Endodermal cell (in vitro differentiated cells): ENCODE measurements around the gene SCAI. TPM values are rescaled to one million over a fixed set of nuclear protein-coding genes. Genes with fewer than 3 reads are reported as not detected.
"Not testable (repeated sequence)": the region's sequence is repeated elsewhere in the genome, so short reads cannot be mapped to it uniquely, and the experiment has no call there.

ENCODE experiments used
- DNase-seq: peaks from one replicate; pipeline ENCODE4 v3.0.0-alpha.2; 2017
- H3K27ac ChIP-seq: 2 replicates; pipeline ENCODE4 v1.5.1; 2013; ENCODE audit warnings: mild to moderate bottlenecking, low read depth, low read length, moderate library complexity
- H3K27me3 ChIP-seq: 2 replicates; pipeline ENCODE4 v1.6.1; 2013; ENCODE audit warnings: mild to moderate bottlenecking, low read length, moderate library complexity; ENCODE audit not compliant: insufficient read depth, control insufficient read depth, poor library complexity, severe bottlenecking
- H3K36me3 ChIP-seq: 2 replicates; pipeline ENCODE4 v1.7.0; 2013; ENCODE audit warnings: mild to moderate bottlenecking, low read length, moderate library complexity; ENCODE audit not compliant: control insufficient read depth, insufficient read depth
- H3K4me1 ChIP-seq: one replicate; pipeline ENCODE4 v1.7.0; 2013; ENCODE audit warnings: low read length; ENCODE audit not compliant: control insufficient read depth, insufficient read depth
- H3K4me3 ChIP-seq: 2 replicates; pipeline ENCODE4 v1.5.1; 2013; ENCODE audit warnings: mild to moderate bottlenecking, low read length, moderate library complexity
- H3K9ac ChIP-seq: 2 replicates; pipeline ENCODE4 v1.6.1; 2013; ENCODE audit warnings: mild to moderate bottlenecking, low read length, moderate library complexity; ENCODE audit not compliant: poor library complexity, severe bottlenecking; ENCODE audit errors: extremely low read depth
- H3K9me3 ChIP-seq: 2 replicates; pipeline ENCODE4 v1.6.1; 2013; ENCODE audit warnings: mild to moderate bottlenecking, low read length, moderate library complexity; ENCODE audit not compliant: control insufficient read depth
- H3K27ac Mint-ChIP-seq: 2 replicates; pipeline ENCODE4 v1.8.0; 2020; ENCODE audit warnings: mixed read lengths
- H3K27me3 Mint-ChIP-seq: 2 replicates; pipeline ENCODE4 v1.8.0; 2021; ENCODE audit warnings: mild to moderate bottlenecking, mixed read lengths; ENCODE audit not compliant: insufficient read depth
- H3K36me3 Mint-ChIP-seq: 2 replicates; pipeline ENCODE4 v1.8.0; 2020; ENCODE audit warnings: low read depth, mixed read lengths
- H3K4me1 Mint-ChIP-seq: 2 replicates; pipeline ENCODE4 v1.8.0; 2020; ENCODE audit warnings: mixed read lengths
- H3K4me3 Mint-ChIP-seq: 2 replicates; pipeline ENCODE4 v1.8.0; 2020; ENCODE audit warnings: mild to moderate bottlenecking, moderate library complexity, mixed read lengths
- H3K9me3 Mint-ChIP-seq: 2 replicates; pipeline ENCODE4 v1.8.0; 2020; ENCODE audit warnings: mild to moderate bottlenecking, mixed read lengths
- WGBS, 2 experiments: methylation state at CpG; one replicate each; pipeline versions ENCODE4 v1.1.5 to v1.1.7; 2013; ENCODE audit warnings: missing lambda C conversion rate in 2 of 2, mixed read lengths in 1 of 2; ENCODE audit not compliant: insufficient coverage in 1 of 2, insufficient read length in 1 of 2; 5-methylcytosine and 5-hydroxymethylcytosine counted together
- total RNA-seq, 2 donors: library from RNA; stranded (reverse); fragmentation: NEBNext Ultra II Directional in 1 of 2; extraction: Animal tissue kit (Norgen Biotek cat#: 25700) in 1 of 2; gene quantifications; 2 replicates in 1 of 2; 3 replicates in 1 of 2; pipeline ENCODE4 v1.2.1, GENCODE V29; 2021
- TF ChIP-seq, protein P1 (sequence below): fragments of 200-600 bp; sonication (generic); conservative IDR thresholded peaks from 2 replicates; pipeline ENCODE4 v1.5.0; 2021; ENCODE audit warnings: antibody characterized with exemption, mild to moderate bottlenecking

Gene SCAI
- total RNA-seq, 2 donors from 2014 or later = 22.9 to 34.7 TPM

DNA sequence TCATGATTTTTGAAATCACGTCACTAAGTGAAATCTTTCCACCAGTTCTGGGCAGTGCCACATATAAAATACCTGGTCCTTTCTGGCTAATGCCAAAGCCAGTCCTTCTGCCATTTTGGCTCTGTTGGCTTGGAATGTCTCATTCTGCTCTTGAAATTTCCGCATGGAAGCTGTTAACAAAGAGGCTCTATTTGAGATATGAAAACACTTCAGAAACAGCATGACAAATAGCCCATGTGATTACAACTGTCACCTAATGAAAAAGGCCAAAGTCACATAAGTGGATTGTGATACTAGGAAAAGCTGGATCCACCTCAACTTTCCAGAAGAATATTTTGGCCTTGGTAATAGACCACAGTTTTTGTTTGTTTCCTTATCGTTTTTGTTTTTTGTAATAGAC is 215.2 kb downstream of the SCAI start:
- H3K4me3 ChIP-seq = no peak overlapping the region
- peaks cover 45% of the 10 kb centered on the region for H3K36me3 ChIP-seq
- Mint-ChIP-seq H3K4me1 (no peaks in the 10 kb centered on the region), H3K4me3 (no peak overlapping the region), H3K27ac (no peak overlapping the region), H3K9me3 (no peaks in the 10 kb centered on the region), H3K36me3 (no peaks in the 10 kb centered on the region), H3K27me3 (no peaks in the 10 kb centered on the region)
- no peak for DNase-seq
- WGBS, 2 experiments = 95 to 100% methylated on average over 2 of the region's 3 CpGs
- no peaks in the 10 kb centered on the region for H3K27me3 ChIP-seq
- H3K9ac ChIP-seq = no peak overlapping the region
- no peaks in the 10 kb centered on the region for H3K9me3 ChIP-seq
- H3K4me1 ChIP-seq = no peaks in the 10 kb centered on the region
- H3K27ac ChIP-seq = no peak overlapping the region
- TF ChIP-seq, protein P1, sequence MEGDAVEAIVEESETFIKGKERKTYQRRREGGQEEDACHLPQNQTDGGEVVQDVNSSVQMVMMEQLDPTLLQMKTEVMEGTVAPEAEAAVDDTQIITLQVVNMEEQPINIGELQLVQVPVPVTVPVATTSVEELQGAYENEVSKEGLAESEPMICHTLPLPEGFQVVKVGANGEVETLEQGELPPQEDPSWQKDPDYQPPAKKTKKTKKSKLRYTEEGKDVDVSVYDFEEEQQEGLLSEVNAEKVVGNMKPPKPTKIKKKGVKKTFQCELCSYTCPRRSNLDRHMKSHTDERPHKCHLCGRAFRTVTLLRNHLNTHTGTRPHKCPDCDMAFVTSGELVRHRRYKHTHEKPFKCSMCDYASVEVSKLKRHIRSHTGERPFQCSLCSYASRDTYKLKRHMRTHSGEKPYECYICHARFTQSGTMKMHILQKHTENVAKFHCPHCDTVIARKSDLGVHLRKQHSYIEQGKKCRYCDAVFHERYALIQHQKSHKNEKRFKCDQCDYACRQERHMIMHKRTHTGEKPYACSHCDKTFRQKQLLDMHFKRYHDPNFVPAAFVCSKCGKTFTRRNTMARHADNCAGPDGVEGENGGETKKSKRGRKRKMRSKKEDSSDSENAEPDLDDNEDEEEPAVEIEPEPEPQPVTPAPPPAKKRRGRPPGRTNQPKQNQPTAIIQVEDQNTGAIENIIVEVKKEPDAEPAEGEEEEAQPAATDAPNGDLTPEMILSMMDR = no peak

DNA sequence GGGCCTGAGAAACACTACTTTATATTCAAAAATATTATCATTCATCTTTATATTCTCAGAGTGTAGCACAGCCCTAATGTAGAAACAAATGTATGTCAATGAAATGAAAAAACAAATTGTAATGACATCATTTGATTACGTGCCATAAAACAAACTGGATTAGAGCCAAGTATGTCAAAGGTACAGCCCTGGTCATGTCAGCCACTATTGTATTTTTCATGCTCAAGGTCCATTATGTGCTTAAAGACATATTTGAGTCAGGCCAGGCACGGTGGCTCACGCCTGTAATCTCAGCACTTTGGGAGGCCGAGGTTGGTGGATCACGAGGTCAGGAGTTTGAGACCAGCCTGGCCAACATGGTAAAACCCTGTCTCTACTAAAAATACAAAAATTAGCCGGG is 222.9 kb downstream of the SCAI start:
- H3K27me3 Mint-ChIP-seq, DNase-seq, H3K9me3 ChIP-seq, H3K27me3 ChIP-seq, H3K4me1 Mint-ChIP-seq, H3K4me3 ChIP-seq, H3K9me3 Mint-ChIP-seq, H3K4me1 ChIP-seq, H3K4me3 Mint-ChIP-seq, H3K27ac Mint-ChIP-seq, H3K27ac ChIP-seq, H3K9ac ChIP-seq: not testable (repeated sequence)
- H3K36me3 ChIP-seq = peaks cover 40% of the 10 kb centered on the region
- WGBS, 2 experiments = 90 to 91% methylated on average over 4 to 6 of the region's 6 CpGs
- H3K36me3 Mint-ChIP-seq = peaks cover 29% of the 10 kb centered on the region

DNA sequence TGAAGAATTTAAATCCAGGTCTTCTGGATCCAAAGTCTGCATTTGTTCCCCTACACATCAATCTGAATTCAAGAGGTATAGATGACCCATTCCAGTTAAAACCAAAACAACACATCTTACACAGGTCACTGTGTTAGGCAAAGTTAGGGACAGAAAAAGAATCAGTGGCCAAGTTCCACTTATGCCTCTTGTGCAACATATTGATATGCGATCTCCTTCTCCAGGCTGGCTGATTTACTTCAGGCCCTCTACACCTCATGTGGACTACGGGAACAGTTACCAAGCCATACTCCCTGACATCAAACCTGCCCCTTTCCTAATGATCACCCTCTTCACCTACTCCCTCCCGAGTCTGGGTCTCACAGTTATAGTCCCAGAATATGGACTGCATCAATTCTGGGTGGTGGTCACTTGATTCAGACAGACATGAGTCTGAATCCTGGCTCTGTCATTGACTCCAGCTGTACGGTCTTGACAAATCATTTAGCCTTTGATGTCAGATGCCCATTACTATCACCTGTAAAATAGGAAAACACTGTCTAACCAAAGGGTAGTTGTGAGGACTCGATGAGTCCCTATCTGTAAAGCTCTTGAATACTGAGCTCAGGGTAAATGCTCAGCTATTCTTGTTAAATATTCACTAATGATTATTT is 228.4 kb downstream of the SCAI start:
- Mint-ChIP-seq H3K4me3 (no peak overlapping the region), H3K9me3 (no peaks in the 10 kb centered on the region), H3K27me3 (no peaks in the 10 kb centered on the region), H3K4me1 (no peaks in the 10 kb centered on the region), H3K27ac (no peak overlapping the region), H3K36me3 (peaks cover 38% of the 10 kb centered on the region)
- peaks cover 18% of the 10 kb centered on the region for H3K36me3 ChIP-seq
- H3K9ac ChIP-seq = no peak overlapping the region
- no peaks in the 10 kb centered on the region for H3K9me3 ChIP-seq
- no peak for DNase-seq
- H3K27me3 ChIP-seq = no peaks in the 10 kb centered on the region
- H3K4me1 ChIP-seq = no peaks in the 10 kb centered on the region
- TF ChIP-seq, protein P1 = no peak
- WGBS, 2 experiments = 97% methylated on average over 4 to 5 of the region's 5 CpGs
- H3K27ac ChIP-seq = no peak overlapping the region
- H3K4me3 ChIP-seq = no peak overlapping the region

DNA sequence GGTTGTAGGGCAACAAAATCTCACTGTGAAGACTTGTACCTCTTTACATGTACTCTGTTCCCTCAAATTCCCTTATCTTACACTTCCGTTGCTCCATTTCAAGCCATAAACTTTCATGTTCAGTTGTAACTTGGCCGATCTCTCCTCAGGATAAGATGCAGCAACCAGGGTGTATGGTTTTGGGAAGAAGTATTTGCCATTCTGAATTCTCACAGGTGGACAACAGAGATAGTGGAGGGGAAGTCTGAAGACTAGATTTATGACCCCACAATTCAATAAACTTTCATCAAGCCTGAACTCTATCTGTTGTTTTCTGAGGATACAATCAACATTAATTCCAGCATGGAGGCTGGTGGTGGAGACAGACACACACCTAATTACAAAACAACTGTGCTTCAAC is 229.9 kb downstream of the SCAI start:
- no peaks in the 10 kb centered on the region for H3K27me3 ChIP-seq
- 95% methylated on average over 2 of the region's 2 CpGs; no CpG with 5 or more reads in 1 of the 2 experiments for WGBS, 2 experiments

More for the DNA sequence above, 229.9 kb downstream of the SCAI start:
- no peak overlapping the region for H3K27ac ChIP-seq
- no peaks in the 10 kb centered on the region for H3K9me3 ChIP-seq
- no peak for DNase-seq
- H3K4me3 ChIP-seq = no peak overlapping the region
- Mint-ChIP-seq H3K4me3 (no peak overlapping the region), H3K36me3 (peaks cover 35% of the 10 kb centered on the region), H3K27me3 (no peaks in the 10 kb centered on the region), H3K4me1 (no peaks in the 10 kb centered on the region), H3K9me3 (no peaks in the 10 kb centered on the region), H3K27ac (no peak overlapping the region)
- peaks cover 7% of the 10 kb centered on the region for H3K36me3 ChIP-seq
- no peak overlapping the region for H3K9ac ChIP-seq
- TF ChIP-seq, protein P1 = no peak
- no peaks in the 10 kb centered on the region for H3K4me1 ChIP-seq
